AG10803 (cell line): ENCODE data around the gene XKR7.
"Not testable (repeated sequence)": the region's sequence is repeated elsewhere in the genome, so short reads cannot be mapped to it uniquely, and the experiment has no call there.

ENCODE experiments used
- DNase-seq: peaks from one replicate; pipeline ENCODE4 v3.0.0; 2010; ENCODE audit warnings: low read depth
- H3K4me3 ChIP-seq: 2 replicates; pipeline ENCODE4 v1.5.1; 2011; ENCODE audit warnings: mild to moderate bottlenecking, low read length, control low read depth
- CTCF ChIP-seq: conservative IDR thresholded peaks from 2 replicates; pipeline ENCODE4 v1.5.1; 2011; ENCODE audit warnings: mild to moderate bottlenecking, low read length, control low read depth, inconsistent platforms

The XKR7 gene

GRCh38 chr20:31967830-31968249 lies at the start of gene XKR7:
Gene XKR7 (plus strand): TSS chr20:31968151. CDS start chr20:31968176, 25 bp downstream.
- DNase-seq = no peak
- no peak within 1 kb of the TSS for H3K4me3 ChIP-seq
- no peak for TF ChIP-seq CTCF

- DNase-seq = no peak
- TF ChIP-seq CTCF = no peak
- no peak overlapping the region for H3K4me3 ChIP-seq
Measured at GRCh38 chr20:31918466-31919105, 49.4 kb upstream of the XKR7 start.

GRCh38 chr20:31919410-31920155 lies 48.4 kb upstream of the XKR7 start:
- no peak for DNase-seq
- no peak for TF ChIP-seq CTCF
- no peak overlapping the region for H3K4me3 ChIP-seq

GRCh38 chr20:31920275-31920855 lies 47.6 kb upstream of the XKR7 start:
- no peak for DNase-seq
- TF ChIP-seq CTCF = no peak
- no peak overlapping the region for H3K4me3 ChIP-seq

- DNase-seq, H3K4me3 ChIP-seq: not testable (repeated sequence)
Measured at GRCh38 chr20:31921480-31921879, 46.5 kb upstream of the XKR7 start.

GRCh38 chr20:31922181-31922580 lies 45.8 kb upstream of the XKR7 start:
- no peak for TF ChIP-seq CTCF
- DNase-seq = no peak
- no peak overlapping the region for H3K4me3 ChIP-seq

GRCh38 chr20:31922588-31922987 lies 45.4 kb upstream of the XKR7 start:
- no peak for DNase-seq
- H3K4me3 ChIP-seq = no peak overlapping the region
- TF ChIP-seq CTCF = no peak
